HG02678 (cell line): ENCODE results near the gene PARD3B.
"Not testable (repeated sequence)": the region's sequence is repeated elsewhere in the genome, so short reads cannot be mapped to it uniquely, and the experiment has no call there.

ENCODE experiments used
- ATAC-seq: cut with Tn5 transposase; IDR thresholded peaks from one replicate; pipeline ENCODE4 v1.9.1; 2021; ENCODE audit warnings: mild to moderate bottlenecking, moderate library complexity; ENCODE audit not compliant: unreplicated experiment

PARD3B gene

DNA sequence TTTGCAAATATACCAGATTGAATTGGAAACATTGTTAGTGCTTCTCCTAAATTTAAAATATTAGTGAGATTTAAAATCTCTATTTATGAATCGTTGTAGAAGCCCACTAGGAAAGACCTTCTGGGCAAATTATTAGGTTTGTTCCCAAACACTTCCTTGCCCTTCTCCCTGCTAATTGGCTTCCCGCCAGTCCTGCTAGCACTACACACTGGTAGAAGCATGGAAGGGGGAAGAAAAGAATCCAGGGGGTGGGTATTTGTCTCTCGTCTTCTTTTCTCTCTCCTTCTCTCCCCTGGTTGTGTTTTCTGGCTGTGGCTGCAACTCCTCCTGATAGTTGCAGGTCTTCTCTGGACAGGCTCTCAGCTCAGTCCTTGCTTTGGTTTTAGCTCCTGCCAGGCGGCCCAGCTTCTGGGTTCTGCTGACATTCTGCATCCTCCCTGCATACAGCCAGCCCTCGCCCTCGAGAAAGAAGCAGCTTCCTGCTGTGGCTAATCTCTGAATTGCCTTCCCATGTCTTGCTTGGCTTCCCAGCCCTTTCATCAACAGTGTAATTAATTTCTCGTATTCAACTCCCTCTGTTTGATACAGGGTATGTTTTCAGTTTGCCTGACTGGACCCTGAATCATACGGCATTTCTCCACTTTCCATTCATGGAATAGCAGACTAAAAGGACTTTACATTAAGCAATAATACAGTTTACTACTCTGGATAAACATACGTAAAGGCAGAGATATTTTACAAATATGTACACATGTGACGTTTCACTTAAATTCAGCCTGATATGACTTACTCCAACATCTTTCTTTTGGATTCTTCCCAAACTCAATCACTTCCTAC lies 6.9 kb upstream of the PARD3B start:
- ATAC-seq = no peak

DNA sequence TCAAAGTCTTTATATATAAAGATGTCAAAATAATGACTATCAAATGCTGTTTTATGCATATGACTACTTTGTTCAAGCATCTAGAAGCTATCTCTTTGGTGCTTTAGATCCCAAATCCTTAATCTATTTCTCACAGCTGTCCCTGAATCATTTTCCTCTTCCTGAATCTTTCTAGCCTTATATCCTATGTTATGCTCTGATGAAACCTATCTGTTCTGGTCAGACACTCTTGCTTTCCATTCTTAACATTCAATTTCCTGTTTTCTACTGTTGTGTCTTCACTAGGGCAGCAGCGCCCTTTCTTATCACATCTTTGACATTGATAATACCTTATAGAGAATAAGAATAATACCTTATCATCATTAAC lies 6.3 kb upstream of the PARD3B start:
- ATAC-seq = no peak

DNA sequence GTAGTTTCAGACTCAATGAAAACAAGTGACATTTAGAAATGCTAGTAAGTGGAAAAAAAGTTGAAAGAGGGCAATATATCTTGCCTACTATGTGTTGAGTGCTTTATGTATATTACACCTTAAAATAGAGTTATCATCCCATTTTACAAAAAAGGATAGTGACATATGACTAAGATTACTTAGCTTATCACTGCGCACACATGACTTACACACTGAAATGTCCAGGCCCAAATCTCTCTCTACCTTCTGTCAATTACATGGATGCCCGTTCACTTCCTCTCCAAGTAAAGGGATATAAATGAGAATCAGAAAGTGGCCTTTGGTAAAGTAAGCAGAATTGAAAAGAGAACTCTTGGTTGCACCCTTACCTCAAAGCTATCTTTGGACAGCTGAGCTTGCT lies 3.6 kb upstream of the PARD3B start:
- no peak for ATAC-seq

DNA sequence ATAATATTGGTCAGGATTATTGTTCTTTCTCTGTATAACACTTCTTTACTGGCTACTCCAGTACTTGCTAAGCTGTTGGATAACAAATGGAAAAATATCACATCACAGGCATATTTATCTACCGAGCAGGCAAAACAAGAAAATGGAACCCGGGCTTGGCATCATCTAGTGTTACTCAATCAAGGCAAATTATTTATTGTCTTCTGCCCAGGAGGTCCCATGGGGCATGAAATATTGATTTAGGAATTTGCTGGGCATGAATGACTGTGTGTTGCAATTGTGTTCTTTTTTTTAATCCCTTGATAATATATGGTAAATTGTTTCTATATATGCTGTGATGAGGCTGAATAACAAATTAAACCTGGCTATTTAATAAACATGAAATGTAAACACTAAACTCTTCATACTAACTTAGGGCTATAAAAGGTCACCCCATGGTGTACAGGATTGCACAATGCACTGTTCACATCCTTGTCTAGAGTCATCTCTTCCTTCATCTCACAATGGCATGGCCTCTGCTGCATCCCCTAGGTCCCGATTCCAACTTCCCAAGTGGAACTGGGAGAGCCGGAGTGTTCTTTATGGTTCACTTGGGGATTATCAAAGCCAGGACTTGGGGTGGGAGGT lies 2.2 kb upstream of the PARD3B start:
- no peak for ATAC-seq

DNA sequence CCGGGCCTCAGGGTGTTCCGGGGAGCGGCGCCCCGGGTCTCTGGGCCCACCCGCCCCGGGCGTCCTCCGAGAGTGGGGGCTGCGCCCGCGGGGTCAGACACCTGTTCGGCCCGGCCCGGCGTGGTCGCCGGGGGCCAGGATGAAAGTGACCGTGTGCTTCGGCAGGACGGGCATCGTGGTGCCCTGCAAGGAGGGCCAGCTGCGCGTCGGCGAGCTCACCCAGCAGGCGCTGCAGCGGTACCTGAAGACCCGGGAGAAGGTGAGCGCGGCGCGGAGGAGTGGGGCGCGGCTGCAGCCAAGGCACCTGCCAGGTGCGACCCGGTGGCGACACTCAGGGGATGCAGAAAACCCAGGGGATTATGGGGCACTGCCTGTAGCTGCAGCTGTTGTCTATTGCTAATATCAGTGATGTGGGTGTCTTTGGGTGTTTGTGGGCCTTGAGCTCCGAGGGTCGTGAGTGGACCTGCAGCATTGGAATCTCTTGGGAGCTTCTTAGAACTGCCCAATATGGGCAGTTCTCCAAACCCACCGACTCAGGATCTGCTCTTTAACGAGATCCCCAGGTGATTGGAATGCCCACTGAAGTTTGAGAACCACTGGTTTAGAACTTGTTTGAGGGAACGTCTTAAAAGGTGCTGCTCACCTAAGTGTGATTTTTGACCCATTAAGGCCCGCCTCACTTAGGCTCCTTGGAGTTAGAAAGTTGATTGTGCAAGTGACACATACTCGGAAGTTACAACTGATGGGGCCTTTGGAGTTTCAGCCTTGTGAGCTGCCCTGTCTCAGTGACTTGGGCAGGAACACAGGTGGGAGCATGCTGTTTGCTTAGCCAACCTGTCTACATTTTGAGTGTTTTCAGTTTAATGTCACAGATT lies 823 bp downstream of the PARD3B start:
- ATAC-seq = no peak

DNA sequence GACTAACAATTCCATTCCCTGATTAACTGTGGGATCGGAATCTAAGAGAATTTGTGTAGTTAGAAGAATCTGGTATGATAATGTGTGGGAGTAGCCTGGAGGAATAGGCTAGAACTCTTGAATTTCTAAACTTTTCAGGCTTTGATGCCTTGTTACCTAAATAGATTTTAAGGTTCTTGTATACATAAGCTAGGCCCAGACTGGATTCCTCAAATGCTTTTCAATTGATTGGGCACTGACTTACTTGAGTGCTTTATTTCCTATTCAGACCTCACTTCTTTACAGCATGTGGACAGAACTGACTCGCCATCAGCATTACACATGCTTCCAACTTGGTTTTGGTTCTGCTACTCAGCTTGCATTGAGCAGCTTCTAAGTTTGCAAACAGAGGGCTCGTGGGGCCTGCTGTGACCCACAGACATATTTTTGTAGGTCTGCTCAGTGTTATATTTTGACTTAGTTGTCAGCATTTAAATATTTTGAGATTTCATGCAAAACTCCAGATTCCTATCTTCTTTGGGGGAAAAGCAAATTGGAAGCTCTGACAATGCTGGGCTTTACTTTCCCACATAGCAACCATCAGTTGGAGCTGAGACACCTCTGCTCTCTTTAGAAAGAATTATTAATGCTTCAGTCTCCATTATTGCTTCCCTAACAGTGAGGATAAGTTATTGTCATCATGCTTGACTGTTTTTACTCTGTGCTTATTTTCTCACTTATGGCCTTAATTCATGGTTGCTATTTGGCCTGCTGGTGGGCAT lies 5.7 kb downstream of the PARD3B start:
- ATAC-seq = no peak

DNA sequence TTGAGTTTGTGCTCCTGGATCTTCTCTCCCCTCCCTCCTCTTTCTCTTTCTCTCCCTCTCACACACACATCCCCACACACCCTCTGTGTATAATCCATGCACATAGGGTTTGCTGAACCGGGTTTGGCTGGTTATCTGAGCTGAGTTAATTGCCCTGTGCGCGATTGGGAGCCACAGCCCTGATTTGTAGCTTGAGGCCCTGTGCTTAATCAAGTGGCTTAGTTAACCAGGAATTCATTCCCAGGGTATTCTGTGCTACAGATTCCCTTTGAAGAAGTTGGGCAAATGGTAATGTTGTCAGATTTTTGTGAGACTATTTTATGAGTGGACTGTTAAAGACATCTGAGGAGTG lies 6.2 kb downstream of the PARD3B start:
- no peak for ATAC-seq

DNA sequence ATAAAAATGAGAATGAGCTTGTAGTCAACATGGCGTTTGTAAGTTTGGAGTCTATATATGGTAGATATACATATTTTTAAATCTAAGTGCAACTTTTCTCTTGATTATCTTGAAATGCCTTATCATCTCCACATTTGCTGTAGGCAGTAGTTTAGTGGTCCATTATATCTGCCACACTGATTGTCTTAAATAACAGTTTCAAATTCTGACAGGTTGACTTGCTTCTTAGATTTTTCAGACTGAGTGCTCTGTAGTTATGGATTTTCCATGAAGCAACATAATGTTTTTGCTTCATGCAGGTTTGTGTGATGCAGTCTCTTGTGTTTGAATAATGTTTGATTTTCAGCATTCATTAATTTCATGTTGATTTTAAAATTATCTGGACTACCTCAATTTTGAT lies 12.3 kb downstream of the PARD3B start:
- ATAC-seq = no peak

DNA sequence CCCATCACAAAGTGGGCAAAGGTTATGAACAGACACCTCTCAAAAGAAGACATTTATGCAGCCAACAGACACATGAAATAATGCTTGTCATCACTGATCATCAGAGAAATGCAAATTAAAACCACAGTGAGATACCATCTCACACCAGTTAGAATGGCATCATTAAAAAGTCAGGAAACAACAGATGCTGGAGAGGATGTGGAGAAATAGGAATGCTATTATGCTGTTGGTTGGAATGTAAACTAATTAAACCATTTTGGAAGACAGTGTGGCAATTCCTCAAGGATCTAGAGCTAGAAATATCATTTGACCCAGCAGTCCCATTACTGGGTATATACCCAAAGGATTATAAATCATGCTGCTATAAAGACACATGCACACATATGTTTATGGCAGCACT lies 14.1 kb downstream of the PARD3B start:
- not testable (repeated sequence) for ATAC-seq

DNA sequence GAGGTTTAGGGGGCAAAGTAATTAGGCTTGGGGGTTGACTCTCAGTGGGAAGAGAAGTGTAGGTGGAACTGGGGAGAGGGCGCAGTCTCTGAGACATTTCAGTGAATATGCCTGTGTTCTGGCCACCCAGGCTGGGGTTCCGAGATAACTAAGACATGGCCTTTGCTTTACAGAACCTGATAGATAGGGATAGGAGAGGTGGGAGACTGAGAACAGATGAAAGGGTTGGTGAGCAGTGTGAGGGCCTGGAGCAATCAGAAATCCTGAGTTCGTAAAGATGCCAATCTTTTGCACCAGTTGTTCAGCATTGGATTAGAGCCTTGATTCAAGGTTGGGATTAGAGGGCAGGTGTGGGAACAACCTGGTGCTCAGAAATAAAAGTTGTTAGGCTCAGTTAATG lies 15.6 kb downstream of the PARD3B start:
- no peak for ATAC-seq

DNA sequence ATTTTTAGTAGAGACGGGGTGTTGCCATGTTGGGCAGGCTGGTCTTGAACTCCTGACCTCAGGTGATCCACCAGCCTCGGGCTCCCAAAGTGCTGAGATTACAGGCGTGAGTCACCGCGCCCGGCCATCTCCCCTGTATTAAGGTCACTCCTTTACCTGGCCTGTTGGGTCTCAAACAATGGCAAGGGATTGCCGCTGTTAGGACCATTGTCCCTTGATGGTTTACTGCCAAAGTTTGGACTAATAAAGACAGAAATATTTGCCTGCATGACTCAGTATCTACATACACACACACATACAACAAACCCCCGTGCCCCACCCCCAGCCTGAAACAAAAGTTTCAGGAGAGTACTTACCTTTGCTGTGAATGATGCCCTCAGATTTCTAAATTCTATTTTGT lies 16.5 kb downstream of the PARD3B start:
- no peak for ATAC-seq

DNA sequence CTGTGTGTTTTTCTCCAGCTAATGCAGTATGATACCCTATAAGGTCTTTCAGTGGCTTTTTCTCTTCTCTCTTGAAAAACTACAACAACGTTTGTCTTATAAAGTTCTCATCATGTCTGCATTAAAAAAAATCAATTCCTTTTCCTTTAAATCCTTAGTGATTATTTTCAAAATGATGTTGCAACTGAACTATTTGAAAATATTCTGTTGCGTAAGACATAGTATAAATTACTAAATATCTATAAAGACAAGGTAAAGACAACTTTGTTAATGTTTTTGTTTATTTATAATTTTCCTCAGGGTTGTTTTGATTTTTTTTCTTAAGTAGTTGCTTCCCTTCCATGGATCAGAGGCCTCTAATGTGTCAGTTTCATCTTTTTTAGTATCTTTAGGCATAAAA lies 21.2 kb downstream of the PARD3B start:
- no peak for ATAC-seq

DNA sequence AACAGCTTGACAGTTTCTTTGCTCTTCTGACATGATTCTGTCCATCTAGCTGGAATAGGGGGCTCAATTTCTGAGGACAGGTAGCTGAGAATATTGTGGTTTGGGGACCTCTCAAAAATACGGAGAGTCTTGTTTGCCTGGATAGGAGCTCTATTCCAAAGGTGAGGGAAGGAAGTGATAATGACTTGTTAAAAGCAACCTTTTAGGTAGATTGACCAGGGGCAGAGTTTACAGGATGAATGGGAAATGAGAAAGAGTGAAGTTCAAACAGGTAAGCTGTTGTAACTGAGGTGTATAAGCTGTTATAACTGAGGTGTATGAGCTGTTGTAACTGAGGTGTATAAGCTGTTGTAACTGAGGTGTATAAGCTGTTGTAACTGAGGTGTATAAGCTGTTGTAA lies 25.1 kb downstream of the PARD3B start:
- no peak for ATAC-seq

DNA sequence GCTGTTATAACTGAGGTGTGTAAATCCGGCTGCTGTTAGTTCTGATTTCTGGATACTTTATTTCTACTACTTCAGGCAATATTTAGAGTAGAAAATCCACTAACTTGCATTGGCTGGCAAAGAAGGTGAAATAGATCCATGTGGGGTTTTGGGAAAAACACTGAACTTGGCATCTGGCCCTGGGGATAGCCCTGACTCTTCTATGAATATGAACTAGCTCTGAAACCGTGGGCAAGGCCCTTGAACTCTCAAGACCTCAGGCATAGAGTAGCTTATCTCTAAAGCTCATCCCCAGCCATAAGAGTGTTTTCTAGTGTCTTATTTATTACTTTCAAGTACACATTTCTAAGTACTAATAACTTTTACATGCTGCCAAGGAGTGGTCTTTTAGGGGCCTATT lies 25.8 kb downstream of the PARD3B start:
- no peak for ATAC-seq

DNA sequence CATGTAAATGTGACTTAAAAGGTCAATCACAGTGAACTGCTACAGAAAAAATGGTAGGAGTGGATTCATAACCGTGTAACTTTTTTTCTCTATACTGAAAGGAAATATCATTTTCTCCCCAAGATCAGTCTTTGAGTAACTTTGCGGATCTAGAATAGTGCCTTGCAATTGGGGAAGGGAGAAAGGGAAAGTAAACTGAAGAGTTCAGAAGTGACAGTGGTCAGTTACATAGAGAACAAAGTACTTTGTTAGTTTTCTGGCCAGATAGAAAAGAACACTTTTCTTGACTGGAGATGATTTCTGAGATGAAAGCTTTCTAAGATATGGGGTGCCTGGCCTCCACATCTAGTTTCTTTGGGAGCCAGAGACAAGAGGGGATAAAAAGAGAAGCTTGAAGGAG lies 26.6 kb downstream of the PARD3B start:
- ATAC-seq = no peak

DNA sequence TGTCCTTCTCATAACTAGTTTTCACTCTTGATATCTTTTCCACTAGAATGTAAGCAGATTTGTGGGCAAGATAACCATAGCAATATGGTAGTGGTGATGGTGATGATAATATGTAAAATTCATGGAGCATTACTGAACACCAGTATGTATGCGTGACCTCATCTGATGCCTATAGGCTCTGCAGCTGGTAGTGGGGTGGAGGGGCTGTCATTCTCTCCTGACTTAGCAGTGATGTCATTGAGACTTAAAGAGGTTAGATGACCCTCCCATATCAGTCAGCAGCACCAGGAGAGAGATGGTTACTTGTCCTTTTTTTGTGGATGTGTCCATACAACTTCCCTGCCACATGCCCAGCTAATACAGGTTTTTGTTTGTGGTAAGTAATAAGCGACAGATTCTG lies 27.9 kb downstream of the PARD3B start:
- ATAC-seq = no peak

DNA sequence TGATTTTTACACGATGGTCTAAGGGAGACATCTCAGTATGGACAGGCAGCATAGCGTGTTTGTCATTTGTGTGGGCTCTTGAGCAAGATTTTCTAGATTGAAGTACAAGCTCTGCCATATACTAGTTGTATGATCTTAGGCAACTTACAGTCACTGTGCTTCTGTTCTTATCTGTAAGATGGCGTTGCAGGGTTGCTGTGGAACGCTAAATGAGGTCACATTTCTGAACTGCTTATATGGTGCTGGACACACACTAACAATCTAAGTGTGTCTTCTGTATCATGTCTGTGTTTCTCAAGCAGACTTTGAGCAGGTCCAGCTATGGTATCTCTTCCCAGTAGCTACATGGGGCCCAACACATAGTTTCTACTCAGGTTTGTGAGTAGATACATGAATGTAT lies 29.2 kb downstream of the PARD3B start:
- ATAC-seq = no peak

DNA sequence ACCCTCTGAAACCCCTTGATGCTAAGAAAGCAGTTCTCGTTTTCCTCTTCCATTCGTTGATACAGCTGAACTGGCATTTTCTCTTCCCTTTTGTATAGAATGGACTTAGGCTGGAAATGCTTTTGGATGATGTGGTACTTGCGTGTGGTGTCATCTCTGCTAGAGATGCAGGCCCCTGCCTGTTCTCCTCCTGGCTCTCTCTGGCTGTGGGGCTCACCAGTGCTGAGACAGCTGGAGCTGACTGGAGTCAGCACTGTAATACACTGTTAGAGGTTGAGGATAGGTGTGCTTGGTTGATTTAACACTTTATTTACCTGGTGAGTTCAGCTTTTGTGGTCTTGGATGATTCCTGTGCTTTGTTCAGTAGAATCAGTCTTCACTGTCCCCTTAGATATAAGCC lies 30.2 kb downstream of the PARD3B start:
- no peak for ATAC-seq

DNA sequence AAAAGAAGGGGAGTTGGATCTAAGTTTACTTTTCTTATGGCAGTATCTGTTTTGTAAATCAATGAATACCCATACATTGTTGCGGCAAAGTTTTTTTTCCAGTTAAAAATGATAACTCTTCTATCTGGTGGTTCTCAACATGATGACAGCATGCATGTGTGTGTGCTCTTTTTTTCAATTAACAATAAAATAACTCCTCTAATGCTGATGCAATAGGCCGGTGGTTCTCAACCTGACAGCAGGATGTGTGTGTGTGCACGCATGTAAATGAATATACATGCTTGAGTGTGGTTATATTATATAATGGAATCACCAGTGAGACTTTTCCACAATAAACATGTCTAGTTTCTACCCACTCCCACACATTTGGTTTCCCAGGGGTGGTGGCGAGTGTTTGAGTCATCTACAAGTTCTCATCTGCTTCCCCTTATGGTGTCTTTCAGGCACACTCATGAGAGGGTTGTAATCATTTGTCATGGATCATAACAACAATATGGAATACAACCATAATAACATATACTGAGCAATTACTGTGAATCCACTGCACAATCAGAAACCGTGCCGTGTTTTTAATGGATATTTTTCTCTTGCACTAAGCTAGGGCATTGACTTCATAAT lies 31.2 kb downstream of the PARD3B start:
- no peak for ATAC-seq

DNA sequence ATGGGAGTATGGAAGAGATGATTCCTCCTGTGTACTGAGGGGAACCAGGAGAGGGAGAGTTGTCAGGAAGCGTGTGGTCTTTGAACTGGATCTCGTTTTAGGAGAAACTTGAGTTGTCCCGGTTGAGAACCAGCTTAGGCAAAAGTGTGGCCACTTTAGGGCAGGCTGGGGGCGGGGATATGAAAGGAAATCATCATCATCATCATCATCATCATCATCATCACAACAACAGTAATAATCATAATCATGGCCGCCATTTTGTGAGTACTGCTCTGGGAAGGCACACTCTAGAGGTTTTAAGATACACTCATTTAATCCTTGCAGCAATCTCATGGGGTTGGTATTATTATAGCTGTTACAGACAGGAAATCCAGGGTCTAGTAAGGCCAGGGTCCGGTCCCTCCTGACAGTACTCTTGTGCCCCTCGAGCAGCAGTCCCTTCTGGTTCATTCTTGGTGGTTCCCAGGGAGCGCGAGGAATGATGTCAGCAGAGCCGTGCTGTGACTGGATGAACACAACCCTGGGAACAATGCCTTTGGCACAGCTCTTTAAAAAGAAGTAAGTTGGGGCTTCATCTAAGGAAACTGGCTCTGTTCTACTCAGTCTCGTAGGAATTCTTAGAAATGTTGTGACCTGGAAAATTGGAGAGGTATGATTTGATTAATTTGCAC lies 33.8 kb downstream of the PARD3B start:
- ATAC-seq = no peak
